ENCODE data around the gene TMBIM4. TPM values are rescaled to one million over a fixed set of nuclear protein-coding genes. Genes with fewer than 3 reads are reported as not detected.

The TMBIM4 gene
- total RNA-seq, 1 experiment from 2014 or later: 18.4 TPM

DNA sequence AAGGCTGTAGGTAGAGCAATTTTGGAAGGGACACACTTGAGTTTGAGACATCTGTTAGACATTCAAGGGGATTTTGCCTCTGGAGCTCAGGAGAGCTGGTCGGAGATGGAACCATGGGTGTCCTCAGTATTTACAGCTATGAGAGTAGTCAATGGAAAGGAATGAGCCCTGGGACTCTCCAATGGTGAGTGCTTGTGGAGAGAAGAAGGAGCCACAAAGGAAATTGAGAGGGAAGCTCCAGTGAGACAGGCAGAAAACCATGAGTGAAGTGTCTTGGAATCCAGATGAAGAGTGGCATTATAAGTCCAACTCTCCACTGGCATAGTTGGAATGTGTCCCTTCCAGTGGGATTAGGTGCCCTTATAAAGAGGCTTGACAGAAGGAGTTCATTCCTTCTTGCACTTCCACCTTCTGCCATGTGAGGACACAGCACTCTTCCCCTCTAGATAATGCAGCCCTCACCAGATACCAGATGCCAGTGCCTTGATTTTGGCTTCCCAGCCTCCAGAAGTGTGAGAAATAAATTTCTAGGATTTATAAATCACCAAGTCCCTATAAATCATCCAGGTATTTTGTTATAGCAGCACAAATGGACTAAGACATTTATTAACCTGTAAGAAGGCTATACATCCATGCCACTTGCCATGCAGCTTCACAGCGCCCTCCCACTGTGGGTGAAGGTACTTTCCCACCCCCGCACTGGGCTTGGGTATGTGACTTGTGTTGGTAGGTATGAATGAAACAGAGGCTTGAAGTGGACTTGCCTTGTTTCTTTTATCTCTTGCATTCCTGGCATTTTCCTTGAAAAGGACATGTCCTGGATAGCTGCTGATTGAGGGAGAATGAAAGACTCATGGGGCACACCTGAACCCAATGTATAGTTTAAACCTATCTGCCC lies 66.5 kb downstream of the TMBIM4 start:
- Mint-ChIP-seq H3K27me3 (ENCODE audit: low read depth) (no peaks in the 10 kb centered on the region; the same call in none of the 2 replicates), H3K27ac (no peak overlapping the region; a peak in 1 of 7 replicates), H3K9me3 (peaks cover 17 to 20% of the 10 kb centered on the region in 2 experiments), H3K4me1 (peaks cover 12% of the 10 kb centered on the region in 2 experiments), H3K36me3 (ENCODE audit: insufficient read depth in 1 of 3, low read depth in 3 of 3) (peaks cover 6 to 14% (median 9%) of the 10 kb centered on the region in 3 experiments; a peak in 4 of 7 replicates), H3K4me3 (no peak overlapping the region)
- Histone ChIP-seq H3K27me3 (ENCODE audit: insufficient read depth, low read length) (no peaks in the 10 kb centered on the region), H4K20me1 (ENCODE audit: control insufficient read depth, insufficient read depth, insufficient read length) (no peaks in the 10 kb centered on the region), H3K4me1 (ENCODE audit: insufficient read depth, low read length) (peaks cover 6% of the 10 kb centered on the region; the same call in 1 of the 2 replicates), H2BK120ac (ENCODE audit: low read depth, low read length, poor library complexity, severe bottlenecking) (no peak overlapping the region), H2AK5ac (ENCODE audit: insufficient read length, low read length) (no peak overlapping the region), H3K4ac (ENCODE audit: low read depth, low read length) (no peak overlapping the region), H2BK5ac (ENCODE audit: insufficient read length, low read length) (no peak overlapping the region), H3K79me2 (ENCODE audit: insufficient read depth, low read length) (no peaks in the 10 kb centered on the region), H4K91ac (ENCODE audit: insufficient read length, low read depth, low read length) (no peak overlapping the region), H3K56ac (ENCODE audit: insufficient read length, low read depth, low read length) (no peak overlapping the region), H3K14ac (ENCODE audit: insufficient read depth, low read length) (no peak overlapping the region), H3K79me1 (ENCODE audit: insufficient read depth, low read depth, low read length, poor library complexity, severe bottlenecking) (no peaks in the 10 kb centered on the region), H2BK20ac (ENCODE audit: low read depth, low read length, poor library complexity, severe bottlenecking) (no peak overlapping the region), H3K23ac (ENCODE audit: insufficient read length, low read depth, low read length) (no peak overlapping the region), H2BK12ac (ENCODE audit: insufficient read length, low read depth, low read length) (no peak overlapping the region), H3K23me2 (ENCODE audit: insufficient read length, low read depth, low read length, poor library complexity, severe bottlenecking) (no peaks in the 10 kb centered on the region), H2AFZ (ENCODE audit: low read length) (no peak overlapping the region), H2BK15ac (ENCODE audit: low read depth, low read length) (no peak overlapping the region), H3K9ac (ENCODE audit: extremely low read depth, insufficient read length, low read length) (no peak overlapping the region), H4K5ac (ENCODE audit: insufficient read length, low read depth, low read length) (no peak overlapping the region), H3K18ac (ENCODE audit: insufficient read length, low read depth, low read length) (no peak overlapping the region), H3K27ac (ENCODE audit: insufficient read length, low read depth, low read length) (no peak overlapping the region), H4K8ac (replicated peaks; ENCODE audit: insufficient read length, low read depth, low read length) (no peak overlapping the region), H3T11ph (ENCODE audit: low read length) (no peak overlapping the region), H3K4me2 (ENCODE audit: insufficient read depth, insufficient read length, low read length) (no peak overlapping the region), H3K9me3 (ENCODE audit: control insufficient read depth, low read depth, low read length) (no peaks in the 10 kb centered on the region)
- WGBS (ENCODE audit: extremely low coverage, insufficient read length, low lambda C conversion rate): no CpG with 5 or more reads among the region's 3 CpGs
- TF ChIP-seq CTCF (conservative IDR thresholded peaks at IDR 0.05): peak; percentile 65
- peak; percentile 64 for DNase-seq
